SH-SY5Y (cell line): ENCODE results near the gene MAP3K14.

Experiments
- GATA2 ChIP-seq: IDR thresholded peaks from 2 replicates; pipeline ENCODE4 v1.6.1; 2011; ENCODE audit warnings: mild to moderate bottlenecking, low read depth, low read length
- GATA3 ChIP-seq: IDR thresholded peaks from 2 replicates; pipeline ENCODE4 v1.6.1; 2011; ENCODE audit warnings: low read depth, mild to moderate bottlenecking, low read length, moderate library complexity

- TF ChIP-seq GATA2 (no peak), GATA3 (no peak)
Measured at GRCh38 chr17:45222996-45223538, 93.8 kb downstream of the MAP3K14 start.
